ENCODE data around the gene MYO1E.
A peak's percentile ranks its signal among the peaks of the same experiment; 100 is the strongest.

Gene MYO1E

GRCh38 chr15:59294574-59295260, 78.0 kb downstream of the MYO1E start:
- Histone ChIP-seq H3K36me3 (replicated peaks) (no peaks in the 10 kb centered on the region), H3K4me3 (ENCODE audit: low read depth, low read length) (no peak overlapping the region), H3K27me3 (replicated peaks) (no peaks in the 10 kb centered on the region), H3K27ac (peak overlapping the region; percentile 99)
- TF ChIP-seq, protein P1, sequence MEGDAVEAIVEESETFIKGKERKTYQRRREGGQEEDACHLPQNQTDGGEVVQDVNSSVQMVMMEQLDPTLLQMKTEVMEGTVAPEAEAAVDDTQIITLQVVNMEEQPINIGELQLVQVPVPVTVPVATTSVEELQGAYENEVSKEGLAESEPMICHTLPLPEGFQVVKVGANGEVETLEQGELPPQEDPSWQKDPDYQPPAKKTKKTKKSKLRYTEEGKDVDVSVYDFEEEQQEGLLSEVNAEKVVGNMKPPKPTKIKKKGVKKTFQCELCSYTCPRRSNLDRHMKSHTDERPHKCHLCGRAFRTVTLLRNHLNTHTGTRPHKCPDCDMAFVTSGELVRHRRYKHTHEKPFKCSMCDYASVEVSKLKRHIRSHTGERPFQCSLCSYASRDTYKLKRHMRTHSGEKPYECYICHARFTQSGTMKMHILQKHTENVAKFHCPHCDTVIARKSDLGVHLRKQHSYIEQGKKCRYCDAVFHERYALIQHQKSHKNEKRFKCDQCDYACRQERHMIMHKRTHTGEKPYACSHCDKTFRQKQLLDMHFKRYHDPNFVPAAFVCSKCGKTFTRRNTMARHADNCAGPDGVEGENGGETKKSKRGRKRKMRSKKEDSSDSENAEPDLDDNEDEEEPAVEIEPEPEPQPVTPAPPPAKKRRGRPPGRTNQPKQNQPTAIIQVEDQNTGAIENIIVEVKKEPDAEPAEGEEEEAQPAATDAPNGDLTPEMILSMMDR (IDR thresholded peaks at IDR 0.05; ENCODE audit: low read depth, low read length, missing control alignments) = no peak
- peak; percentile 88 for DNase-seq
- in situ Hi-C loops (cut with HindIII; ENCODE audit: low pct_ligation_motif_present, low sequenced_read_pairs) = no loop called here

DNA sequence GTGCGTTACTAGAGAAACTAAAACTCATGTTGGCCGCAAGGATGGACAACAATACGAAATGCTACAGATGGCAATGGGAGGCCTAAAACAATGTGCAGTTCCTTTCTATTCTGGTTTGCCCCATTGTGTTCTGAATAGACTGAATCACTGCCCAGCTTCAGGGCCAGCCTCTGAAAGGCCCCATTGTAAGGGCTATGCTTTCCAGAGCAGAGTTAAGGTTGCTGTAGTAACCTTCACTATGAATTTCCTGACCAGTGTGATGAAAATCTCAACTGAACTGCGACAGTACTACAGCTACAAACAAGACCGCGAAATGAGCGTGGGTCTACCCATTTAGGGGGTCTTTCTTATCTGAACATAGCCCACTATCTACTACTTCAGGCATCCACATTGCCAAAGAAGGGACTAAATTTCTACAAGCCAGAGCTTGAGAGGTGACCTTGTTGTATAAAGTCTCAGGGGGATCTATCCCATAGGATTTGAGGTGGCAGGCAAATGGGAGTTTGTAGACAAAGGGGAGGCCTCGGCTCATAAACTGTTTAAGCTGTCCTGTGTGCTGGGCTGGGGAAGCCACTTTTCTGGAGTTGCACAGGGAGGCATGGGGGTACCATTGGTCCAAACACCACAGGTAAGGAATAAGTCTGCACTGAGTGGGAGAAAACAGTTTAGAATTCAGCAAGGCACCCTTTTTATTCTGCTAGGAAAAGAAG, 80.1 kb downstream of the MYO1E start:
- Histone ChIP-seq H3K36me3 (replicated peaks) (no peaks in the 10 kb centered on the region), H3K4me3 (ENCODE audit: low read depth, low read length) (no peak overlapping the region), H3K27ac (peak overlapping the region; percentile 8), H3K27me3 (replicated peaks) (no peaks in the 10 kb centered on the region)
- DNase-seq = no peak
- TF ChIP-seq, protein P1 (IDR thresholded peaks at IDR 0.05; ENCODE audit: low read depth, low read length, missing control alignments) = no peak
- in situ Hi-C loops (cut with HindIII; ENCODE audit: low pct_ligation_motif_present, low sequenced_read_pairs) = no loop called here

- Histone ChIP-seq H3K4me3 (ENCODE audit: low read depth, low read length) (no peak overlapping the region), H3K27me3 (replicated peaks) (no peaks in the 10 kb centered on the region), H3K36me3 (replicated peaks) (no peaks in the 10 kb centered on the region), H3K27ac (no peak overlapping the region)
- no peak for DNase-seq
- in situ Hi-C loops (cut with HindIII; ENCODE audit: low pct_ligation_motif_present, low sequenced_read_pairs) = no loop called here
- TF ChIP-seq, protein P1 (IDR thresholded peaks at IDR 0.05; ENCODE audit: low read depth, low read length, missing control alignments) = no peak
Observed at GRCh38 chr15:59291213-59291549, 81.5 kb downstream of the MYO1E start.

GRCh38 chr15:59290295-59291212, 82.1 kb downstream of the MYO1E start:
- no peak overlapping the region for H3K27ac ChIP-seq
- H3K36me3 ChIP-seq (replicated peaks) = no peaks in the 10 kb centered on the region
- in situ Hi-C loops (cut with HindIII; ENCODE audit: low pct_ligation_motif_present, low sequenced_read_pairs) = no loop called here
- H3K4me3 ChIP-seq (ENCODE audit: low read depth, low read length) = no peak overlapping the region
- DNase-seq = no peak
- TF ChIP-seq, protein P1 (IDR thresholded peaks at IDR 0.05; ENCODE audit: low read depth, low read length, missing control alignments) = no peak
- no peaks in the 10 kb centered on the region for H3K27me3 ChIP-seq (replicated peaks)

GRCh38 chr15:59289574-59289973, 83.1 kb downstream of the MYO1E start:
- Histone ChIP-seq H3K4me3 (ENCODE audit: low read depth, low read length) (no peak overlapping the region), H3K27ac (no peak overlapping the region), H3K27me3 (replicated peaks) (no peaks in the 10 kb centered on the region), H3K36me3 (replicated peaks) (no peaks in the 10 kb centered on the region)
- in situ Hi-C loops (cut with HindIII; ENCODE audit: low pct_ligation_motif_present, low sequenced_read_pairs) = no loop called here
- DNase-seq = no peak
- TF ChIP-seq, protein P1 (IDR thresholded peaks at IDR 0.05; ENCODE audit: low read depth, low read length, missing control alignments) = no peak
